Measurements from ENCODE around the gene BMAL1.
"Not testable (repeated sequence)": the region's sequence is repeated elsewhere in the genome, so short reads cannot be mapped to it uniquely, and the experiment has no call there.

BMAL1 gene

DNA sequence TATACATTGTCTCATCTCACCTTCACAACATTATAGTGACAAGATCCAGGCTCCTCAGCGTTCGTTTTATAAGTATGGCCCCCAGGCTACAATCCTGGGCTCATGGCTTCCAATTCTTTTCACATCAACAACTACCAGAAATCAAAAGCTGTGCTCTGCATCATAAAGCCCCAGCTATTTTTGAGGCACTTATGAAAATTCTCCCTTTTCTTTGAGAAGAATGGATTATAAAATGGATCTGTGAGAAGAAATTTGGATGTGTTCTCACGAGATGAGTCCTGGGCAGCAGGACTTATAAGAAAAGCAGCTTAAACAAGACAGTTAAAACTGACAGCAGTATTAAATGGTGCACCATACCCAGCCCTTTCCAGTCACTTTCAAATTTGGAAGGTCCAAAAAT is 105.2 kb downstream of the BMAL1 start:
- DNase-seq (ENCODE audit: low spot score) = no peak

DNA sequence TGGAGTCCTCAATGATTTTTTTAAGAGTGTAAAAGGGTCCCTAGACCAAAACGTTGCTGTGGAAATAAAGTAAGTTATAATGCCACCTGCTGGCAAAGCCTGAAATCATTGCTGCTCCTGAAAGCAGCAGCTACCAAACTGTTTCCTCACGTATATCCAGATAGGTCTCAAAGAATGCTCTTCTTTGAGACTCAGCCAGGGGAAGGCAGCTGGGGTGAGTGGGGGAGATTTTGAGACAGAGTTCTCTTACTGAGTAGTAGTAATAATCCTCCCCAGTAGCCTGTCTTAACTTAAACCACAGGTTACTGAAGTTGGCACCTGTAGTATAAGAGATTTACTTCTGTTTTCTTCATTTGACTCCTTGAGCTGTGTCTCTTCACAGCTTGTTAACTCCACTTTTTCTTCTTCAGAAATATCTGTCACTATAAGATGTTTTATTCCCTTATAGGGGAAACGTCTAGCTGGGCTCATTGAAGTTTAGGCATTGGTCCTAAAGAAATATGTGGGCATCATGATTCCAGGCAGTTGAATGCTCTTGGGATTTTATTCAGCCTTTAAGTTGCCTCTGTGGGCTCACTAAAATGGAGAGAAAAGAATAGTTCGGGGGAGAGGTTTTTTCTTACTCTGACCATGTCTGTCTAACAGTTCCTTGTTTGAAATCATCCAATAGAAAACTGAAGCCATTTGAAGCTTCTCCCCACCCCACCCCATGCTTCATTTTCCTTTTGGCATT is 107.5 kb downstream of the BMAL1 start:
- peak; percentile 62 for DNase-seq (ENCODE audit: low spot score)

- no peak for DNase-seq (ENCODE audit: low spot score)
Measured at GRCh38 chr11:13386567-13386966, 109.0 kb downstream of the BMAL1 start.

- no peak for DNase-seq (ENCODE audit: low spot score)
Measured at GRCh38 chr11:13388741-13389140, 111.2 kb downstream of the BMAL1 start.

GRCh38 chr11:13391217-13391616 is 113.6 kb downstream of the BMAL1 start:
- no peak for DNase-seq (ENCODE audit: low spot score)

DNA sequence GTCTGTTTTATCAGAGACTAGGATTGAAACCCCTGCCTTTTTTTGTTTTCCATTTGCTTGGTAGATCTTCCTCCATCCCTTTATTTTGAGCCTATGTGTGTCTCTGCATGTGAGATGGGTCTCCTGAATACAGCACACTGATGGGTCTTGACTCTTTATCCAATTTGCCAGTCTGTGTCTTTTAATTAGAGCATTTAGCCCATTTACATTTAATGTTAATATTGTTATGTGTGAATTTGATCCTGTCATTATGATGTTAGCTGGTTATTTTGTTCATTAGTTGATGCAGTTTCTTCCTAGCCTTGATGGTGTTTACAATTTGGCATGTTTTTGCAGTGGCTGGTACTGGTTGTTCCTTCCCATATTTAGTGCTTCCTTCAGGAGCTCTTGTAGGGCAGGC is 120.7 kb downstream of the BMAL1 start:
- not testable (repeated sequence) for DNase-seq (ENCODE audit: low spot score)

GRCh38 chr11:13405220-13405619 is 127.6 kb downstream of the BMAL1 start:
- DNase-seq (ENCODE audit: low spot score) = no peak

- no peak for DNase-seq (ENCODE audit: low spot score)
Measured at GRCh38 chr11:13415201-13415600, 137.6 kb downstream of the BMAL1 start.

DNA sequence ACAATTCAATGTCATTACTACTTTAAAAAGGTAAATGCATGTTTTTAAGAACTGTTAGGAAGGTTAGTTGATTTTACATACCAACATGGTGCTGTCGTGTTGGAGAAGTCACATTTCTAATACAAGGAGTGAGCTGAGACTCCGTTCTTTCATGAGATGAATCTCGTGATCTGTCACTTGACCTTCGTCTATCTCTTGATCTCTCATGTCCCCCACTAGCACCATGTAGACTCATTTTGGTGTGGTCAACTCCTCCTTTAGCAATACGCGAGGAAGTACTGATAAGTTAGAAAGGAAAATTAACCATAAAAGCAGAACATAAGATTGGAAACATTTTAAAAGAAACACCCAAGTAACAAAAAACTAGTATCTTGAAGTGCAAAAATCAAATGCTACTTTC is 144.0 kb downstream of the BMAL1 start:
- DNase-seq (ENCODE audit: low spot score) = no peak

GRCh38 chr11:13423372-13423771 is 145.8 kb downstream of the BMAL1 start:
- no peak for DNase-seq (ENCODE audit: low spot score)

- DNase-seq (ENCODE audit: low spot score) = no peak
Measured at GRCh38 chr11:13427440-13427839, 149.8 kb downstream of the BMAL1 start.

DNA sequence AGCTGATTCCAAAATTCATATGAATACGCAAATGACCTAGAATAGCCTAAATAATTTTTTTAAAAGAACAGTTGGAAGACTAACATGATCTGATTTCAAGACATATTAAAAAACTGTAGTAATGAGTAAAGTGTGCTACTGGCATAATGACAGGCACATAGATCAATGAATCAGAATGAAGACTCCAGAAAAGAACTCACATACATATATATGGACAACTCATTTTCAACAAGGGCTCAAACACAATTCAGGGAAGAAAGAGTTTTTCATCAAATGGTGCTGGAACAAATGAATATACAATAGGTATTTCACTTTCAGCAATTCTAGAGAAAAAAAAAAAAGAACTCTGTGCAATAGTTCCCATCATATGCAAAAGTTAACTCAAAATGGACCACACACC is 151.7 kb downstream of the BMAL1 start:
- DNase-seq (ENCODE audit: low spot score) = no peak

DNA sequence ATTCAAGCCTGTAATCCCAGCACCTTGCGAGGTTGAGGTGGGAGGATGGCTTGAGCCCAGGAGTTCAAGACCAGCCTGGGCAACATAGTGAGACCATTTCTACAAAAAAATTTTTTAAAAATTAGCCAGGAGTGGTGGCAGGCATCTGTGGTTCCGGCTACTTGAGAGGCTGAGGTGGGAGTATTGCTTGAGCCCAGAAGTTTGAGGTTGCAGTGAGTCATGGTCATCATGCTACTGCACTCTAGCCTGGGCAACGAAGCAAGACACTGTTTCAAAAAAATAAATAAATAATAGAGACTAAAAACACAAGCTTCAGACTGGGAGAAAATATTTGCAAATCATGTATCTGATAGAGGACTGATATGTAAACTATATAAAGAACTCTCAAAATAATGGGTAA is 152.2 kb downstream of the BMAL1 start:
- DNase-seq (ENCODE audit: low spot score) = no peak

- DNase-seq (ENCODE audit: low spot score) = no peak
Measured at GRCh38 chr11:13433437-13433836, 155.8 kb downstream of the BMAL1 start.

- DNase-seq (ENCODE audit: low spot score) = peak; percentile 27
Measured at GRCh38 chr11:13434247-13435205, 156.9 kb downstream of the BMAL1 start.

- DNase-seq (ENCODE audit: low spot score) = not testable (repeated sequence)
Measured at GRCh38 chr11:13436836-13437235, 159.2 kb downstream of the BMAL1 start.

Measured in iPS-NIHi11 (cell line).